Keratinocyte (primary cell): ENCODE data around the gene PCDH9. TPM values are rescaled to one million over a fixed set of nuclear protein-coding genes. Genes with fewer than 3 reads are reported as not detected.

ENCODE experiments used
- DNase-seq: peaks from one replicate; pipeline ENCODE4 v3.0.0-alpha.2; 2011; ENCODE audit warnings: low read depth, missing footprints, low spot score
- FAIRE-seq: peaks from 2 replicates; lab custom pipeline; 2011; peaks lifted over from hg19 to GRCh38; lab: Jason Lieb, UNC
- H2AFZ ChIP-seq: 2 replicates; pipeline ENCODE4 v1.6.0; 2012; ENCODE audit warnings: low read length, control low read depth, inconsistent platforms; ENCODE audit not compliant: control insufficient read depth
- H3K27ac ChIP-seq: 2 replicates; pipeline ENCODE4 v1.5.1; 2011; ENCODE audit warnings: low read length; ENCODE audit not compliant: control insufficient read depth, insufficient read depth
- H3K27me3 ChIP-seq: 3 replicates; pipeline ENCODE4 v1.6.0; 2011; ENCODE audit warnings: low read length; ENCODE audit not compliant: control insufficient read depth, insufficient read depth; ENCODE audit errors: extremely low read depth
- H3K36me3 ChIP-seq, 2 experiments: 2 replicates in 1 of 2; 3 replicates in 1 of 2; pipeline ENCODE4 v1.5.1; 2011; ENCODE audit warnings: low read length in 2 of 2, mild to moderate bottlenecking in 1 of 2; ENCODE audit not compliant: control insufficient read depth in 2 of 2, insufficient read depth in 2 of 2; ENCODE audit errors: extremely low read depth in 1 of 2
- H3K4me1 ChIP-seq: 3 replicates; pipeline ENCODE4 v1.5.1; 2011; ENCODE audit warnings: low read length; ENCODE audit not compliant: control insufficient read depth, insufficient read depth; ENCODE audit errors: extremely low read depth
- H3K4me2 ChIP-seq: 3 replicates; pipeline ENCODE4 v1.6.0; 2011; ENCODE audit warnings: low read depth, low read length; ENCODE audit not compliant: control insufficient read depth, insufficient read depth; ENCODE audit errors: extremely low read depth
- H3K4me3 ChIP-seq, 3 experiments: fragments of 200-600 bp in 1 of 3; sonication (generic) in 1 of 3; 2 replicates in 2 of 3; 3 replicates in 1 of 3; pipeline ENCODE4 v1.5.1; 2011 to 2016; ENCODE audit warnings: low read length in 3 of 3, mild to moderate bottlenecking in 3 of 3, control low read depth in 2 of 3, inconsistent platforms in 1 of 3, low read depth in 1 of 3, mixed read lengths in 1 of 3, mixed run types in 1 of 3, moderate library complexity in 1 of 3; ENCODE audit not compliant: control insufficient read depth in 2 of 3, insufficient read depth in 2 of 3; ENCODE audit errors: extremely low read depth in 1 of 3
- H3K79me2 ChIP-seq: 2 replicates; pipeline ENCODE4 v1.6.0; 2012; ENCODE audit warnings: low read length; ENCODE audit not compliant: control insufficient read depth, insufficient read depth
- H3K9ac ChIP-seq: 3 replicates; pipeline ENCODE4 v1.6.0; 2011; ENCODE audit warnings: low read length; ENCODE audit not compliant: control insufficient read depth, insufficient read depth; ENCODE audit errors: extremely low read depth
- H3K9me1 ChIP-seq: 3 replicates; pipeline ENCODE4 v1.6.0; 2011; ENCODE audit warnings: low read length; ENCODE audit not compliant: control insufficient read depth, insufficient read depth; ENCODE audit errors: extremely low read depth
- H3K9me3 ChIP-seq: 2 replicates; pipeline ENCODE4 v1.5.1; 2012; ENCODE audit warnings: low read depth, low read length; ENCODE audit not compliant: control insufficient read depth
- H4K20me1 ChIP-seq: 3 replicates; pipeline ENCODE4 v1.6.0; 2011; ENCODE audit warnings: low read length; ENCODE audit not compliant: control insufficient read depth, insufficient read depth; ENCODE audit errors: extremely low read depth
- CTCF ChIP-seq, 3 experiments: IDR thresholded peaks in 1 of 3; conservative IDR thresholded peaks in 1 of 3; optimal IDR thresholded peaks in 1 of 3; 2 replicates in 2 of 3; 3 replicates in 1 of 3; pipeline versions ENCODE3 to v1.5.1; 2011; ENCODE audit warnings: low read length in 3 of 3, mild to moderate bottlenecking in 3 of 3, moderate library complexity in 2 of 3, control low read depth in 1 of 3, inconsistent platforms in 1 of 3; ENCODE audit not compliant: insufficient read depth in 2 of 3; ENCODE audit errors: extremely low read depth in 1 of 3
- EZH2 ChIP-seq: IDR thresholded peaks from one replicate; pipeline ENCODE4 v1.6.1; 2012; ENCODE audit warnings: inconsistent platforms, mild to moderate bottlenecking, low read length, moderate library complexity
- dilution Hi-C: fragments of 300-500 bp; cut with MboI; formaldehyde crosslinking; loops from one replicate; pipeline ENCODE4 v1.7.0; 2020; ENCODE audit warnings: low sequenced_read_pairs; ENCODE audit not compliant: extremely low pct_ligation_motif_present
- polyA plus RNA-seq, 5 experiments: library from polyadenylated mRNA; depleted of rRNA in 3 of 5; stranded (reverse) in 3 of 5; stranded (forward) in 1 of 5; unstranded in 1 of 5; fragments of >200 nt; gene quantifications; 1 replicate in 1 of 5; 2 replicates in 3 of 5; 3 replicates in 1 of 5; pipeline versions ENCODE4 v1.2.1 to v1.2.3, GENCODE V29; 2011 to 2012; ENCODE audit warnings: missing spikeins in 2 of 5, low read depth in 1 of 5, low replicate concordance in 1 of 5

PCDH9 gene
- polyA plus RNA-seq, 1 donor (not counting 4 experiments of a cell fraction or from before 2014, with no cell fraction given), result 0.21 TPM

GRCh38 chr13:67018775-67019174 is 211.4 kb downstream of the PCDH9 start:
- no peaks in the 10 kb centered on the region for H3K36me3 ChIP-seq
- no peak overlapping the region for H3K9ac ChIP-seq
- H2AFZ ChIP-seq, result no peak overlapping the region
- H3K9me1 ChIP-seq, result no peaks in the 10 kb centered on the region
- no peak overlapping the region for H3K4me3 ChIP-seq
- DNase-seq, result no peak
- H3K79me2 ChIP-seq, result no peaks in the 10 kb centered on the region
- H3K4me1 ChIP-seq, result no peaks in the 10 kb centered on the region
- H3K9me3 ChIP-seq, result no peaks in the 10 kb centered on the region
- no peak for TF ChIP-seq EZH2
- no peak for TF ChIP-seq CTCF (optimal IDR thresholded peaks at IDR 0.05 in 1 of 3, IDR thresholded peaks at IDR 0.05 in 1 of 3, conservative IDR thresholded peaks at IDR 0.05 in 1 of 3; ENCODE audit: extremely low read depth in 1 of 3, insufficient read depth in 2 of 3, low read length in 3 of 3)
- H3K27ac ChIP-seq, result no peak overlapping the region
- dilution Hi-C loops, result no loop called here
- no peak for FAIRE-seq
- H3K27me3 ChIP-seq, result no peaks in the 10 kb centered on the region
- no peaks in the 10 kb centered on the region for H4K20me1 ChIP-seq
- H3K4me2 ChIP-seq, result no peak overlapping the region

GRCh38 chr13:67017276-67017675 is 212.9 kb downstream of the PCDH9 start:
- H3K27me3 ChIP-seq, result no peaks in the 10 kb centered on the region
- dilution Hi-C loops, result no loop called here
- H3K79me2 ChIP-seq, result no peaks in the 10 kb centered on the region
- no peak overlapping the region for H3K4me2 ChIP-seq
- no peak overlapping the region for H2AFZ ChIP-seq
- FAIRE-seq (no peak), DNase-seq (no peak)
- no peak for TF ChIP-seq CTCF (optimal IDR thresholded peaks at IDR 0.05 in 1 of 3, IDR thresholded peaks at IDR 0.05 in 1 of 3, conservative IDR thresholded peaks at IDR 0.05 in 1 of 3; ENCODE audit: extremely low read depth in 1 of 3, insufficient read depth in 2 of 3, low read length in 3 of 3)
- no peak for TF ChIP-seq EZH2
- H3K9me3 ChIP-seq, result no peaks in the 10 kb centered on the region
- H3K4me1 ChIP-seq, result no peaks in the 10 kb centered on the region
- H3K36me3 ChIP-seq, result no peaks in the 10 kb centered on the region
- no peaks in the 10 kb centered on the region for H3K9me1 ChIP-seq
- no peak overlapping the region for H3K4me3 ChIP-seq
- no peaks in the 10 kb centered on the region for H4K20me1 ChIP-seq
- H3K27ac ChIP-seq, result no peak overlapping the region
- H3K9ac ChIP-seq, result no peak overlapping the region
